ENCODE data around the gene CLCN4. TPM values are rescaled to one million over a fixed set of nuclear protein-coding genes. Genes with fewer than 3 reads are reported as not detected.

The CLCN4 gene
- polyA plus RNA-seq, 3 donors, result 0.27 to 1.9 (median 1.3) TPM

- no peaks in the 10 kb centered on the region for H4K20me1 ChIP-seq (ENCODE audit: insufficient read depth, low read length)
- H3K27me3 ChIP-seq (ENCODE audit: control insufficient read depth in 2 of 2, insufficient read depth in 2 of 2, low read length in 2 of 2), result no peaks in the 10 kb centered on the region
- H3K4me2 ChIP-seq (replicated peaks; ENCODE audit: extremely low read depth, low read length, poor library complexity, severe bottlenecking), result no peak overlapping the region
- WGBS (ENCODE audit: insufficient coverage), result 100% methylated on average over 9 of the region's 10 CpGs
- Mint-ChIP-seq H3K27ac (no peak overlapping the region), H3K36me3 (peaks cover 10 to 14% of the 10 kb centered on the region in 2 donors), H3K9me3 (peaks cover 0 to 5% (median 0%) of the 10 kb centered on the region in 7 donors), H3K4me3 (no peak overlapping the region), H3K4me1 (peaks cover 4% of the 10 kb centered on the region), H3K27me3 (ENCODE audit: low read depth in 3 of 3) (peaks cover 0 to 17% (median 2%) of the 10 kb centered on the region in 3 donors)
- no peaks in the 10 kb centered on the region for H3K9me3 ChIP-seq (replicated peaks in 1 of 2; ENCODE audit: control insufficient read depth in 1 of 2, insufficient read depth in 1 of 2, low read length in 2 of 2)
- intact Hi-C loops (cut with micrococcal nuclease), result no loop called here
- H3K27ac ChIP-seq (ENCODE audit: low read depth in 1 of 2, low read length in 2 of 2), result no peak overlapping the region
- H3K9ac ChIP-seq (ENCODE audit: insufficient read depth, low read length, poor library complexity, severe bottlenecking), result no peak overlapping the region
- no peaks in the 10 kb centered on the region for H3K36me3 ChIP-seq (replicated peaks in 1 of 2; ENCODE audit: control insufficient read depth in 1 of 2, insufficient read depth in 2 of 2, low read length in 2 of 2)
- no peak for TF ChIP-seq CTCF (IDR thresholded peaks at IDR 0.05)
- no peaks in the 10 kb centered on the region for H3K79me2 ChIP-seq (ENCODE audit: insufficient read depth, low read length)
- no peak overlapping the region for H3K4me3 ChIP-seq (replicated peaks in 1 of 3; ENCODE audit: low read depth in 2 of 3, low read length in 3 of 3)
- no peaks in the 10 kb centered on the region for H3K4me1 ChIP-seq (ENCODE audit: control insufficient read depth in 1 of 2, insufficient read depth in 2 of 2, low read length in 2 of 2)
- no peak overlapping the region for H2AFZ ChIP-seq (ENCODE audit: insufficient read depth, low read depth, low read length, poor library complexity, severe bottlenecking)
- no peak for DNase-seq
Measured at GRCh38 chrX:10146346-10146745, 10.4 kb upstream of the CLCN4 start.

GRCh38 chrX:10152086-10152485, 4.7 kb upstream of the CLCN4 start:
- Mint-ChIP-seq H3K4me3 (no peak overlapping the region), H3K36me3 (no peaks in the 10 kb centered on the region), H3K27me3 (ENCODE audit: low read depth in 3 of 3) (peaks cover 0 to 16% (median 2%) of the 10 kb centered on the region in 3 donors), H3K27ac (no peak overlapping the region), H3K9me3 (peaks cover 0 to 3% (median 0%) of the 10 kb centered on the region in 7 donors), H3K4me1 (peaks cover 10% of the 10 kb centered on the region)
- Histone ChIP-seq H3K79me2 (ENCODE audit: insufficient read depth, low read length) (no peaks in the 10 kb centered on the region), H3K4me3 (replicated peaks in 1 of 3; ENCODE audit: low read depth in 2 of 3, low read length in 3 of 3) (no peak overlapping the region), H2AFZ (ENCODE audit: insufficient read depth, low read depth, low read length, poor library complexity, severe bottlenecking) (no peak overlapping the region), H3K4me1 (ENCODE audit: control insufficient read depth in 1 of 2, insufficient read depth in 2 of 2, low read length in 2 of 2) (peaks cover 10 to 11% of the 10 kb centered on the region in 2 donors), H3K27me3 (ENCODE audit: control insufficient read depth in 2 of 2, insufficient read depth in 2 of 2, low read length in 2 of 2) (peaks cover 0 to 10% of the 10 kb centered on the region in 2 donors), H3K9ac (ENCODE audit: insufficient read depth, low read length, poor library complexity, severe bottlenecking) (no peak overlapping the region), H3K36me3 (replicated peaks in 1 of 2; ENCODE audit: control insufficient read depth in 1 of 2, insufficient read depth in 2 of 2, low read length in 2 of 2) (no peaks in the 10 kb centered on the region), H4K20me1 (ENCODE audit: insufficient read depth, low read length) (no peaks in the 10 kb centered on the region), H3K9me3 (replicated peaks in 1 of 2; ENCODE audit: control insufficient read depth in 1 of 2, insufficient read depth in 1 of 2, low read length in 2 of 2) (no peaks in the 10 kb centered on the region), H3K27ac (ENCODE audit: low read depth in 1 of 2, low read length in 2 of 2) (no peak overlapping the region), H3K4me2 (replicated peaks; ENCODE audit: extremely low read depth, low read length, poor library complexity, severe bottlenecking) (no peak overlapping the region)
- no peak for DNase-seq
- intact Hi-C loops (cut with micrococcal nuclease), result no loop called here
- WGBS (ENCODE audit: insufficient coverage), result 100% methylated on average over 2 of the region's 3 CpGs
- TF ChIP-seq CTCF (IDR thresholded peaks at IDR 0.05), result no peak
